Measurements from ENCODE around the gene EIF2D.

DNA sequence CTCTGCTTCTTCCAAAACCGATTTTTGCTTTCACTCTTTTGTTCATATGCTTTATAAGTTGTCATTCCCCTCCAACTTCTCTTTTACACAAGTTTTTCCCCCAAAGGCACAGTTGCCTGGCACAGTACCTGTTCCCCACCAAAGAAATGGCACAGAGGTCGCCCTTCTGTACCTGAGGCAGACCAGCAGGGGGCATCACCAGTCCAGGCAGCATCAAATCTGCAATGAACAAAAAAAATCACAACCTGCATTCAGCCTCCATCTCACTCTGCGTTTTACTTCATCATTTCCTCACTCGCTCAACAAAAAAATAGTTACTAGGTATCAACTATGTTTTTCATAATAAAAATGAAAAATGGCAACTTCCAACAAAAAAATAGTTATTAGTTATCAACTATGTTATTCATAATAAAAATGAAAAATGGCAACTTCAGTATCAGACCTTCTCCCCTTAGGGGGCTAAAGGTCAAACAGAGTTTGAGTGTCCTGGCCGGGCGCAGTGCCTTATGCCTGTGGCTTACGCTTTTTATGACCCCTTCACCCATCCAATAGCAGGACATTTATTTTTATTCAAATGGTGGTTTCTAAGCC lies 4.1 kb downstream of the EIF2D start:
- TF ChIP-seq, protein P1, sequence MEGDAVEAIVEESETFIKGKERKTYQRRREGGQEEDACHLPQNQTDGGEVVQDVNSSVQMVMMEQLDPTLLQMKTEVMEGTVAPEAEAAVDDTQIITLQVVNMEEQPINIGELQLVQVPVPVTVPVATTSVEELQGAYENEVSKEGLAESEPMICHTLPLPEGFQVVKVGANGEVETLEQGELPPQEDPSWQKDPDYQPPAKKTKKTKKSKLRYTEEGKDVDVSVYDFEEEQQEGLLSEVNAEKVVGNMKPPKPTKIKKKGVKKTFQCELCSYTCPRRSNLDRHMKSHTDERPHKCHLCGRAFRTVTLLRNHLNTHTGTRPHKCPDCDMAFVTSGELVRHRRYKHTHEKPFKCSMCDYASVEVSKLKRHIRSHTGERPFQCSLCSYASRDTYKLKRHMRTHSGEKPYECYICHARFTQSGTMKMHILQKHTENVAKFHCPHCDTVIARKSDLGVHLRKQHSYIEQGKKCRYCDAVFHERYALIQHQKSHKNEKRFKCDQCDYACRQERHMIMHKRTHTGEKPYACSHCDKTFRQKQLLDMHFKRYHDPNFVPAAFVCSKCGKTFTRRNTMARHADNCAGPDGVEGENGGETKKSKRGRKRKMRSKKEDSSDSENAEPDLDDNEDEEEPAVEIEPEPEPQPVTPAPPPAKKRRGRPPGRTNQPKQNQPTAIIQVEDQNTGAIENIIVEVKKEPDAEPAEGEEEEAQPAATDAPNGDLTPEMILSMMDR (IDR thresholded peaks at IDR 0.05; ENCODE audit: control extremely low read depth in 1 of 3, insufficient read depth in 1 of 3, low read depth in 1 of 3, low read length in 3 of 3): peak; percentile 75 to 84 (median 77)
- TF ChIP-seq, protein P2, sequence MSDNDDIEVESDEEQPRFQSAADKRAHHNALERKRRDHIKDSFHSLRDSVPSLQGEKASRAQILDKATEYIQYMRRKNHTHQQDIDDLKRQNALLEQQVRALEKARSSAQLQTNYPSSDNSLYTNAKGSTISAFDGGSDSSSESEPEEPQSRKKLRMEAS (IDR thresholded peaks at IDR 0.05): no peak
- TF ChIP-seq KDM4A (IDR thresholded peaks at IDR 0.05; ENCODE audit: low read depth, low read length, severe bottlenecking) (no peak), RNF2 (IDR thresholded peaks at IDR 0.05; ENCODE audit: borderline replicate concordance, low read depth, low read length, missing control alignments, poor library complexity, severe bottlenecking) (no peak)

Data from H1 (cell line).